WTC11 (cell line): ENCODE data around the gene SLC41A3. TPM values are rescaled to one million over a fixed set of nuclear protein-coding genes. Genes with fewer than 3 reads are reported as not detected.
"Not testable (repeated sequence)": the region's sequence is repeated elsewhere in the genome, so short reads cannot be mapped to it uniquely, and the experiment has no call there.

Source experiments
- ATAC-seq: fragments of 200-7000 bp; cut with Tn5 transposase; 2 replicates; pipeline ENCODE4 v1.10.0; 2021; ENCODE audit warnings: mild to moderate bottlenecking, moderate library complexity
- CTCF ChIA-PET: fragments of 300-600 bp; sonication (Branson Sonifier 250); formaldehyde crosslinking; loops from one replicate; lab custom pipeline; 2021; ENCODE audit warnings: antibody characterized with exemption; lab: Charles Lee
- POLR2A ChIA-PET: fragments of 350-600 bp; sonication (Branson Sonifier 250); formaldehyde crosslinking; loops from one replicate; lab custom pipeline; 2021; ENCODE audit warnings: antibody characterized with exemption; lab: Charles Lee
- DNase-seq: peaks from one replicate; pipeline ENCODE4 v3.0.0; 2021; ENCODE audit warnings: low spot score
- H3K27ac Mint-ChIP-seq: 2 replicates; pipeline ENCODE4 v1.8.0; 2021; ENCODE audit warnings: mixed read lengths
- H3K27me3 Mint-ChIP-seq: 2 replicates; pipeline ENCODE4 v1.8.0; 2021; ENCODE audit warnings: low read depth, mild to moderate bottlenecking, moderate library complexity, mixed read lengths
- H3K36me3 Mint-ChIP-seq: 2 replicates; pipeline ENCODE4 v1.8.0; 2021; ENCODE audit warnings: mixed read lengths
- H3K4me1 Mint-ChIP-seq: 2 replicates; pipeline ENCODE4 v1.8.0; 2022; ENCODE audit warnings: mixed read lengths
- H3K4me3 Mint-ChIP-seq: 2 replicates; pipeline ENCODE4 v1.8.0; 2021; ENCODE audit warnings: mild to moderate bottlenecking, moderate library complexity, mixed read lengths
- H3K9me3 Mint-ChIP-seq: 2 replicates; pipeline ENCODE4 v1.8.0; 2021; ENCODE audit warnings: mixed read lengths
- CBFB ChIP-seq: sonication (generic); formaldehyde crosslinking; IDR thresholded peaks from 2 replicates; pipeline ENCODE4 v1.8.1; 2022; ENCODE audit warnings: mild to moderate bottlenecking, low read depth, missing genetic modification reagents
- IRF2 ChIP-seq: sonication (generic); formaldehyde crosslinking; IDR thresholded peaks from 2 replicates; pipeline ENCODE4 v1.8.0; 2022; ENCODE audit warnings: low read depth, missing genetic modification reagents, borderline replicate concordance
- ZNF416 ChIP-seq: fragments of 250-450 bp; sonication (Bioruptor Pico); IDR thresholded peaks from 2 replicates; pipeline ENCODE4 v1.9.0; 2021; ENCODE audit warnings: mild to moderate bottlenecking, inconsistent platforms
- total RNA-seq: library from RNA; stranded (reverse); gene quantifications from 3 replicates; pipeline ENCODE4 v1.2.3, GENCODE V29; 2021
- TF ChIP-seq, protein P1 (sequence below): sonication (generic); formaldehyde crosslinking; IDR thresholded peaks from 2 replicates; pipeline ENCODE4 v1.8.0; 2023; ENCODE audit warnings: missing genetic modification reagents, mild to moderate bottlenecking, borderline replicate concordance
- TF ChIP-seq, protein P2 (sequence below): sonication (generic); formaldehyde crosslinking; IDR thresholded peaks from 2 replicates; pipeline ENCODE4 v1.8.0; 2023; ENCODE audit warnings: missing genetic modification reagents
- TF ChIP-seq, protein P3 (sequence below): sonication (generic); formaldehyde crosslinking; IDR thresholded peaks from 2 replicates; pipeline ENCODE4 v1.8.0; 2022; ENCODE audit warnings: missing genetic modification reagents
- TF ChIP-seq, protein P4 (sequence below): sonication (generic); formaldehyde crosslinking; IDR thresholded peaks from 2 replicates; pipeline ENCODE4 v1.8.1; 2023; ENCODE audit warnings: mild to moderate bottlenecking, moderate library complexity, missing genetic modification reagents

The SLC41A3 gene
- total RNA-seq, 1 experiment from 2014 or later: 28.4 TPM

DNA sequence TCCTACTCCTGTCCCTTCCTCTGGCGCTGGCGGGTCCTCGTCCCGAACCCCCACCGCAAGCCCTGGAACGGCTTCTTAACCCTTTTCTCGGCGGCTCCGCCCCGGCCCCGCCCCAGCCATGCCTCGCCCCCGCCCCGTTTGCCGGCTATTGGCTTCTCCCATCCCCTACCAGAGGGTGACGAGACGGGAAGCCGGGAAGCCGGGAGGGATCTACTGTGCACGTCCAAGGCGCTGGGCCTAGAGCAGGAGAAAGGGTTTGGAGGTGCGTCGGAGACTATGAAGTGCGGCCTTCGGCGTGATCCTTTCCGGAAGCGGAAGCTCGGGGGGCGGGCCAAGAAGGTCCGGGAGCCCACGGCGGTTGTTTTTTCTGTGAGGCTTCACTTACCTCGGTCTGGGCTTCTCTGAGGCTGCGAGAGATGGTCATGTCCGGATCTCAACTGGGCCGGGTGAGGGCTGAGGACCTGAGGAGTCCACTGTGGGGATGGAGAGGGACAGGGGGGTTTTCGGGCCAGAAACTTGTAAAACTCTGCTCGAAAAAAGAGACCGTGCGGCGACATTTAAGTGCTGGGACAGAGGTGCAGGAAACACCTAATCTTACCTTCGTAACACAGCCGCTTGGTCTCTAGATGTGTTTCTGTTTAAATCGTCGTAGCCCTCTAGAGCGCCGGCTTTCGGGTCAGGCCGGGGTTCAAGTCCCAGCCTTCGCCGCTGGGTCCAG, 93.5 kb downstream of the SLC41A3 start (continued):
- TF ChIP-seq, protein P1, sequence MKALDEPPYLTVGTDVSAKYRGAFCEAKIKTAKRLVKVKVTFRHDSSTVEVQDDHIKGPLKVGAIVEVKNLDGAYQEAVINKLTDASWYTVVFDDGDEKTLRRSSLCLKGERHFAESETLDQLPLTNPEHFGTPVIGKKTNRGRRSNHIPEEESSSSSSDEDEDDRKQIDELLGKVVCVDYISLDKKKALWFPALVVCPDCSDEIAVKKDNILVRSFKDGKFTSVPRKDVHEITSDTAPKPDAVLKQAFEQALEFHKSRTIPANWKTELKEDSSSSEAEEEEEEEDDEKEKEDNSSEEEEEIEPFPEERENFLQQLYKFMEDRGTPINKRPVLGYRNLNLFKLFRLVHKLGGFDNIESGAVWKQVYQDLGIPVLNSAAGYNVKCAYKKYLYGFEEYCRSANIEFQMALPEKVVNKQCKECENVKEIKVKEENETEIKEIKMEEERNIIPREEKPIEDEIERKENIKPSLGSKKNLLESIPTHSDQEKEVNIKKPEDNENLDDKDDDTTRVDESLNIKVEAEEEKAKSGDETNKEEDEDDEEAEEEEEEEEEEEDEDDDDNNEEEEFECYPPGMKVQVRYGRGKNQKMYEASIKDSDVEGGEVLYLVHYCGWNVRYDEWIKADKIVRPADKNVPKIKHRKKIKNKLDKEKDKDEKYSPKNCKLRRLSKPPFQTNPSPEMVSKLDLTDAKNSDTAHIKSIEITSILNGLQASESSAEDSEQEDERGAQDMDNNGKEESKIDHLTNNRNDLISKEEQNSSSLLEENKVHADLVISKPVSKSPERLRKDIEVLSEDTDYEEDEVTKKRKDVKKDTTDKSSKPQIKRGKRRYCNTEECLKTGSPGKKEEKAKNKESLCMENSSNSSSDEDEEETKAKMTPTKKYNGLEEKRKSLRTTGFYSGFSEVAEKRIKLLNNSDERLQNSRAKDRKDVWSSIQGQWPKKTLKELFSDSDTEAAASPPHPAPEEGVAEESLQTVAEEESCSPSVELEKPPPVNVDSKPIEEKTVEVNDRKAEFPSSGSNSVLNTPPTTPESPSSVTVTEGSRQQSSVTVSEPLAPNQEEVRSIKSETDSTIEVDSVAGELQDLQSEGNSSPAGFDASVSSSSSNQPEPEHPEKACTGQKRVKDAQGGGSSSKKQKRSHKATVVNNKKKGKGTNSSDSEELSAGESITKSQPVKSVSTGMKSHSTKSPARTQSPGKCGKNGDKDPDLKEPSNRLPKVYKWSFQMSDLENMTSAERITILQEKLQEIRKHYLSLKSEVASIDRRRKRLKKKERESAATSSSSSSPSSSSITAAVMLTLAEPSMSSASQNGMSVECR (CRISPR knock-in tag): no peak; the same call in 1 of the 2 replicates
- no peak for TF ChIP-seq IRF2 (CRISPR knock-in tag)
- TF ChIP-seq, protein P2, sequence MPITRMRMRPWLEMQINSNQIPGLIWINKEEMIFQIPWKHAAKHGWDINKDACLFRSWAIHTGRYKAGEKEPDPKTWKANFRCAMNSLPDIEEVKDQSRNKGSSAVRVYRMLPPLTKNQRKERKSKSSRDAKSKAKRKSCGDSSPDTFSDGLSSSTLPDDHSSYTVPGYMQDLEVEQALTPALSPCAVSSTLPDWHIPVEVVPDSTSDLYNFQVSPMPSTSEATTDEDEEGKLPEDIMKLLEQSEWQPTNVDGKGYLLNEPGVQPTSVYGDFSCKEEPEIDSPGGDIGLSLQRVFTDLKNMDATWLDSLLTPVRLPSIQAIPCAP (CRISPR knock-in tag): no peak
- TF ChIP-seq CBFB (CRISPR knock-in tag): no peak
- TF ChIP-seq, protein P3, sequence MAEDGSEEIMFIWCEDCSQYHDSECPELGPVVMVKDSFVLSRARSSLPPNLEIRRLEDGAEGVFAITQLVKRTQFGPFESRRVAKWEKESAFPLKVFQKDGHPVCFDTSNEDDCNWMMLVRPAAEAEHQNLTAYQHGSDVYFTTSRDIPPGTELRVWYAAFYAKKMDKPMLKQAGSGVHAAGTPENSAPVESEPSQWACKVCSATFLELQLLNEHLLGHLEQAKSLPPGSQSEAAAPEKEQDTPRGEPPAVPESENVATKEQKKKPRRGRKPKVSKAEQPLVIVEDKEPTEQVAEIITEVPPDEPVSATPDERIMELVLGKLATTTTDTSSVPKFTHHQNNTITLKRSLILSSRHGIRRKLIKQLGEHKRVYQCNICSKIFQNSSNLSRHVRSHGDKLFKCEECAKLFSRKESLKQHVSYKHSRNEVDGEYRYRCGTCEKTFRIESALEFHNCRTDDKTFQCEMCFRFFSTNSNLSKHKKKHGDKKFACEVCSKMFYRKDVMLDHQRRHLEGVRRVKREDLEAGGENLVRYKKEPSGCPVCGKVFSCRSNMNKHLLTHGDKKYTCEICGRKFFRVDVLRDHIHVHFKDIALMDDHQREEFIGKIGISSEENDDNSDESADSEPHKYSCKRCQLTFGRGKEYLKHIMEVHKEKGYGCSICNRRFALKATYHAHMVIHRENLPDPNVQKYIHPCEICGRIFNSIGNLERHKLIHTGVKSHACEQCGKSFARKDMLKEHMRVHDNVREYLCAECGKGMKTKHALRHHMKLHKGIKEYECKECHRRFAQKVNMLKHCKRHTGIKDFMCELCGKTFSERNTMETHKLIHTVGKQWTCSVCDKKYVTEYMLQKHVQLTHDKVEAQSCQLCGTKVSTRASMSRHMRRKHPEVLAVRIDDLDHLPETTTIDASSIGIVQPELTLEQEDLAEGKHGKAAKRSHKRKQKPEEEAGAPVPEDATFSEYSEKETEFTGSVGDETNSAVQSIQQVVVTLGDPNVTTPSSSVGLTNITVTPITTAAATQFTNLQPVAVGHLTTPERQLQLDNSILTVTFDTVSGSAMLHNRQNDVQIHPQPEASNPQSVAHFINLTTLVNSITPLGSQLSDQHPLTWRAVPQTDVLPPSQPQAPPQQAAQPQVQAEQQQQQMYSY (CRISPR knock-in tag): no peak
- no peak for TF ChIP-seq ZNF416 (CRISPR knock-in tag)
- TF ChIP-seq, protein P4, sequence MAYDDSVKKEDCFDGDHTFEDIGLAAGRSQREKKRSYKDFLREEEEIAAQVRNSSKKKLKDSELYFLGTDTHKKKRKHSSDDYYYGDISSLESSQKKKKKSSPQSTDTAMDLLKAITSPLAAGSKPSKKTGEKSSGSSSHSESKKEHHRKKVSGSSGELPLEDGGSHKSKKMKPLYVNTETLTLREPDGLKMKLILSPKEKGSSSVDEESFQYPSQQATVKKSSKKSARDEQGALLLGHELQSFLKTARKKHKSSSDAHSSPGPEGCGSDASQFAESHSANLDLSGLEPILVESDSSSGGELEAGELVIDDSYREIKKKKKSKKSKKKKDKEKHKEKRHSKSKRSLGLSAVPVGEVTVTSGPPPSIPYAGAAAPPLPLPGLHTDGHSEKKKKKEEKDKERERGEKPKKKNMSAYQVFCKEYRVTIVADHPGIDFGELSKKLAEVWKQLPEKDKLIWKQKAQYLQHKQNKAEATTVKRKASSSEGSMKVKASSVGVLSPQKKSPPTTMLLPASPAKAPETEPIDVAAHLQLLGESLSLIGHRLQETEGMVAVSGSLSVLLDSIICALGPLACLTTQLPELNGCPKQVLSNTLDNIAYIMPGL (CRISPR knock-in tag): no peak

DNA sequence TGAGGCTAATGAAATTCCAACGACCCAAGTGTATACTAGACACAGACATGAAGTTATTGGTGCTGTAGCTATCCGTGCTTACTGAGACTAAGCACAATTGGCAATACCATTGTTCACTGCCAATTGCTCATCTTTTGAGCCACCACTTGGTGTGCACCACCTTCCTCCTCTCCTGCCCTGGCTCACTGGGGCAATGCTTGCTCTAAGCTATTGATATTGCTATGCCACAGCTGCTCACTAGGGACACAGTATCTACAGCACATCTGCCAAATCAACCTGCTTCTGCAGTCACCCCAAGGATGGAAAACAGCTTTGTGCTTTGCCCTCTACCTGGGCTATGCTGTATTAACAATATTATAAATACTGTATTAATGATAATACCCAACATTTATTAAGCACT, 99.0 kb downstream of the SLC41A3 start:
- H3K27ac Mint-ChIP-seq, H3K4me1 Mint-ChIP-seq, DNase-seq, POLR2A ChIA-PET, H3K36me3 Mint-ChIP-seq, CTCF ChIA-PET, H3K9me3 Mint-ChIP-seq, H3K4me3 Mint-ChIP-seq: not testable (repeated sequence)
- peak; percentile 88 for ATAC-seq
- peaks cover 32% of the 10 kb centered on the region for H3K27me3 Mint-ChIP-seq

DNA sequence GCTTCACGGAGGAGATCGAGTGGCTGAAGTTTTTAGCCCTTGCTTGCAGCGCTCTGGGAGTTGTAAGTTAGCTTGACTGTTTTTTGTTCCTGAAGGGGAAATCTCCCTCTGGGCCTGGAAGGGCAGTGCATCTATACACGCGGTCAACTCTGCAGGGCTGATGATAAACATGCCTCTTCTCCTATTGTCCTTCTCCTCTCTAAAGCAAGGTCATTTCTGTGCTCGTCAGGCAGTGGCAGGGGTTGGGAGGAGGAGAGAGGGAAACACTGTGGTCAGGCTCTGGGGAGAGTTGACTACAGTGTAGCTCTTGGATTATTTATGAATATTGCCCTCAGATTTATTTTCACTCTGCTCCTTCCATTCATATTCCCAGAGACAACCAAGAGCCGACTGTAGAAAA, 106.8 kb downstream of the SLC41A3 start:
- DNase-seq, H3K4me1 Mint-ChIP-seq, H3K4me3 Mint-ChIP-seq, POLR2A ChIA-PET, ATAC-seq, H3K27ac Mint-ChIP-seq, H3K36me3 Mint-ChIP-seq, H3K9me3 Mint-ChIP-seq, CTCF ChIA-PET: not testable (repeated sequence)
- peaks cover 15% of the 10 kb centered on the region for H3K27me3 Mint-ChIP-seq

DNA sequence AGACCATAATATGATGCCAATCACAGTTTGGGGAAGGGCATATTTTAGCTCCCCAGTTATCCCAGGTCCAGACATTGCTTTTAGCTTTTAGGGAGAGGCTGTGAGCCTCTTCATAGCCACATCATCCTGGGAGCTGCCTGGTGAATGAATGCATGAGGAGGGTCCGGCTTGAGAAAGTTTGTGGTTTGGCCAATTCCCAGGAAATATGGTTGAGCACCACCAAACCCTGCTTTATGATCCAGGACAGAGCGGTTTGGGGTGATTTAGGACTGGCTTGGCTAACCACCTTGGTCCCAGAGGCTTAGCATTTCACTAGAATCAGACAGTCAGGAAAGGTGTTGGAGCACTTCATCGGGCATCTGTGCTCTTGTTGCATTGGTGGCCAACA, 107.9 kb downstream of the SLC41A3 start:
- H3K36me3 Mint-ChIP-seq, POLR2A ChIA-PET, H3K27ac Mint-ChIP-seq, H3K9me3 Mint-ChIP-seq, DNase-seq, H3K4me3 Mint-ChIP-seq, H3K4me1 Mint-ChIP-seq, CTCF ChIA-PET, ATAC-seq: not testable (repeated sequence)
- H3K27me3 Mint-ChIP-seq: peaks cover 26% of the 10 kb centered on the region

DNA sequence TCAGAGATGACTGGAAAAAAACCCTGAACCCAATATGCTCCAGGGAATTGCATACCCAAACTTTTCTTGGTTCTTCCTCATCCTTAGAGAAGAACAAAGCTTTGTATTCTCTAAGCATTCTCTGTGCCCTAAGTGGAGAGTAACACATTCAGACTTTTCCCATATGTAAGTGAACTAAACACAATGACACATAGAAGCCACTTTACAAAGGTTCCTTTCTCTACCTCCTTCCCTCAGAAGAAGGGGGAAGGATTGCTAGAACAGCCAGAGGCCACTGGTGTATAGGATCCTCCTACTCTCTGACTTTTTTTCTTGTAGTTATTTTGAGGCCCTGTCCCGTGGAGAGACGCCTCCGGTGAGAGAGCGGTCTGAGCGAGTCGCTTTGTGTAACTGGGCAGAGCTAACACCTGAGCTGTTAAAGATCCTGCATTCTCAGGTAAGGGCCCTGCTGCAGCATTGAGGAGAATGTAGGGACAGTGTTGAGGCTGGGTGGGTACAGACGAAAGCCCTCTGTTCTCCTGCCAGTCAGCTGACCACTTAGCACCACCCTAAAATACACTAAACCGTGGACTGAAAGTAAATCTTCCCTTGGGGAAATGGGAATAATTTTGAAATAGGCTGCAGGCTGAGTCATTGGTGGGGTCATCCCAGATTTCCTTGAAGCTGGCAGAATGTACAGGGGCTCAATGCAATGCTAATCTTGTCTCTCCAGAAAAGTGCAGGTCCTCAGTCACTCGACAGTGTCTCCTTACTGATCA, 108.5 kb downstream of the SLC41A3 start:
- H3K9me3 Mint-ChIP-seq, POLR2A ChIA-PET, CTCF ChIA-PET, H3K4me1 Mint-ChIP-seq, ATAC-seq, H3K27ac Mint-ChIP-seq, DNase-seq, H3K36me3 Mint-ChIP-seq, H3K4me3 Mint-ChIP-seq: not testable (repeated sequence)
- peaks cover 32% of the 10 kb centered on the region for H3K27me3 Mint-ChIP-seq
